ENCODE measurements around the gene UBE4B.
A peak's percentile ranks its signal among the peaks of the same experiment; 100 is the strongest.

UBE4B gene

DNA sequence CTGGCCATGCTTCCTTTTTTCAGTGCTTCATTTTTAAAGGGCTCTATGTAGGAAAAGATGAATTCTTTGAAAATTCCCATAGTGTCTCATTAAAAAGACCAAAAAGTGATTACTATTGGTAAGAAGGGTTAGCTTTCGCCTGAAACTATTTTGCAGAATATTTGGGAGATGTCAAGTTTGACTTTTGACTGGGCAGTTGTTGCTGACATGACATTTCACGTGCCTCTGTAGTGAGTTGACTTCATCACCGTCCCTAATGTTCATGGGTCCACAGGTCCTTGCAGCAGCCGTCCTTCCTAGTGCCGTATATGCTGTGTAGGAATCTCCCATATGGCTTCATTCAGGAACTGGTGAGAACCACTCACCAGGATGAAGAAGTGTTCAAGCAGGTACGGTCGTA lies 88.9 kb downstream of the UBE4B start:
- DNase-seq, result no peak

DNA sequence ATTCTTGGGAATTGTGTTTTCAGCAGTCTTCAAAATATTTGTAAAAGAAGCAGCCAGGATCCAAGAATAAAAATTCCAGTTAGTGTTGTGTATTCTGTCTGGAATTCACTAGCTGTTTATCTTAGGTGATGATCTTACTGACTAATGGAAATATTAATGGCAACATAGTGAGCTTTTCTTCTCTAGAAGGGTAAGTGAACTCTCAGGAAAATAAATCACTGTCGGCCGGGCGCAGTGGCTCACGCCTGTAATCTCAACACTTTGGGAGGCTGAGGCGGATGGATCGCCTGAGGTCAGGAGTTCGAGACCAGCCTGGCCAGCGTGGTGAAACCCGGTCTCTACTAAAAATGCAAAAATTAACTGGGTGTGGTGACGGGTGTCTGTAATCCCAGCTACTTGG lies 90.2 kb downstream of the UBE4B start:
- no peak for DNase-seq

- no peak for DNase-seq
Observed at GRCh38 chr1:10128101-10128765, 95.5 kb downstream of the UBE4B start.

DNA sequence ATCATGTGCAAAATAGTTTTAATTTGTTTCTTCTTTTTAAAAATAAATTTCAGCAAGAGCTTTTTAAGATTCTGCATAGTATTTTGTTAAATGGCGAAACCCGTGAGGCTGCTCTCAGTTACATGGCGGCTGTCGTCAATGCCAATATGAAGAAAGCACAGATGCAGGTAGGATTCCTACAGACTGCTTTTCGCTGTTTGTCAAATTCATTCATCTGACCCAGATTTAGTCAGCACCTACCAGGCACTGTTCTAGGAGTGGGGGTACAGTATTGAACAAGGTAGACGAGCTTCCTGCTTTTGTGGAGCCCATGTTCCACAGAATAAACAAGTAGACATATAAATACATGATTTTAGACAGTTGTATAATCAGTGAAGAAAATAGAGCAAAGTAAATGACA lies 99.6 kb downstream of the UBE4B start:
- no peak for DNase-seq

DNA sequence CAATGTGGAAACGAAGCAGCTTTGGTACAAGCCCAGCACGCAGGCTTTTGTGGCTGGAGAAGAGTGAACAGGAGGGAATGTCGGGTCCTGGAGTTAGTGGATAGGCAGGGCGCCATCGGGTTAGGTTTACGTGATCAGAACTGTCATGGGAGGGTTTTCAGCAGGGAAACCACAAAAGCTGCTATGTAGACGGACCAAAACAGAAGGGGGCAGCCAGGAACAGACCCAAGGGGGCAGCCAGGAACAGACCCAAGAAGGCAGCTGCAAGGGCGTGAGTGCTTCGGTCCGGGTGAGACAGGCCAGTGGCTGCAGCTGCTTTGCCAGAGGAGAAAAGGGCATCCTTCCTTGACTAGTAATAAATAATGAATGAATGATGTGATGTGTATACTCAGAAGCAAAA lies 100.1 kb downstream of the UBE4B start:
- no peak for DNase-seq

DNA sequence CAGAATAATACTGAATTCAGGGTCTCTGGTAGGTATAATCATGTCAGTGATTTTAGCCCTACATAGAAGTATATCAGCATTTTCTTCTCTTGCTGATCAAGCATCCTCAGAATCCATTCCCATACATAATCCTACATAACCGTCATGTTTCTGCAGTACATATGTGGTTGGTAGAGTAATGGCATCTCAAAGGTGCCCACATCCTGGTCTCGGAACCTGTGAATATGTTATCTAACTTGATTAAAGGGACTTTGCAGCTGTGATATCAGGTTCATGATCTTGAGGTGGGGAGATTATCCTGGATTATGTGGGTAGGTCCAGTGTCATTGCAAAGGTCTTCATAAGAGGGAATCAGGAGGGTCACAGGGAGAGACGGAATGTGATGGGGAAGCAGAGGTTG lies 108.2 kb downstream of the UBE4B start:
- DNase-seq, result no peak

DNA sequence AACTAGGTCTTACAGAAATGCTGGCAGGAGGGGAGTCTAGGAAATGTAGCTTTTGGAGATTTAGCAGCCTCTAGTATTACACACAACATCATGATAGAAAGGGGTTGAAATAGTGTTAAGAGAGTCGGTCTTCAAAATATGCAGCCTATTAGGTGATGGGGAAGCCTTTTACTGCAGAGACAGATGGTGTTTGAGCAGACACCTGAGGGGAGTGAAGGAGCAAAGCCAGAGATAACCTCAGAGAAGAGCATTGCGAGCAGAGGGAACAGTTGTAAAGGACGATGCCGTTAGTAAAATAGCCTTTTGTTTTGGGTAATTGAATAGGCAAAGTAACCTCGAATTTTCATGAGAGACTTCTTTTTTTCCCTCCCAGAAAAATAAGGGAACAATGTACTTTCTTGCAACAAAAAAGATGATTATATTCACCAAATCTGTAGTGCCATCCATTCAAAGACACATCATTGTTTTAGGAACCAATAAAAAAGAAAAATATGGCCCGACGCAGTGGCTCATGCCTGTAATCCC lies 111.3 kb downstream of the UBE4B start:
- DNase-seq, result no peak

- DNase-seq, result no peak
Observed at GRCh38 chr1:10146391-10146790, 113.6 kb downstream of the UBE4B start.

DNA sequence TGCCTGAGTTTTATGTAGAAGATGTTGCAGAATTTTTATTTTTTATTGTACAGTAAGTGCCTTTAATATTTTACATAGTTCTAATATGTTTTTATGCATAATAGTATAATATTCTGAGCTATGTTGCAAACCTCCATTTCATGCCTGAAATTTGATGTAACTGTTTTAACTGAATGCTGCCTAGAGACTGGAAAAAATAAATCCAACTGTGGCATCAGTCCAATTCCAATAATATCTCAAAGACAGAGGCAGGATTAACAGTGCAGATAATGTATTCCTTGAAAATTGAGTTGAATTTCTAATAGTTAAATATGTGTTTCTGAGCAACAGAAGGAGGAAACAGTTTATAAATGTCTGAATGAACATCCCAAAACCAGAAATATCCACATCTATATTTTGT lies 116.5 kb downstream of the UBE4B start:
- DNase-seq, result no peak

GRCh38 chr1:10152709-10153284 lies 120.0 kb downstream of the UBE4B start:
- DNase-seq, result peak; percentile 45 to 66 (median 53)

- peak in 1 of 3 donors; percentile 21 for DNase-seq
Observed at GRCh38 chr1:10155087-10155712, 122.4 kb downstream of the UBE4B start.

GRCh38 chr1:10160173-10160572 lies 127.4 kb downstream of the UBE4B start:
- DNase-seq, result no peak

- DNase-seq, result no peak
Observed at GRCh38 chr1:10160907-10161490, 128.2 kb downstream of the UBE4B start.

DNA sequence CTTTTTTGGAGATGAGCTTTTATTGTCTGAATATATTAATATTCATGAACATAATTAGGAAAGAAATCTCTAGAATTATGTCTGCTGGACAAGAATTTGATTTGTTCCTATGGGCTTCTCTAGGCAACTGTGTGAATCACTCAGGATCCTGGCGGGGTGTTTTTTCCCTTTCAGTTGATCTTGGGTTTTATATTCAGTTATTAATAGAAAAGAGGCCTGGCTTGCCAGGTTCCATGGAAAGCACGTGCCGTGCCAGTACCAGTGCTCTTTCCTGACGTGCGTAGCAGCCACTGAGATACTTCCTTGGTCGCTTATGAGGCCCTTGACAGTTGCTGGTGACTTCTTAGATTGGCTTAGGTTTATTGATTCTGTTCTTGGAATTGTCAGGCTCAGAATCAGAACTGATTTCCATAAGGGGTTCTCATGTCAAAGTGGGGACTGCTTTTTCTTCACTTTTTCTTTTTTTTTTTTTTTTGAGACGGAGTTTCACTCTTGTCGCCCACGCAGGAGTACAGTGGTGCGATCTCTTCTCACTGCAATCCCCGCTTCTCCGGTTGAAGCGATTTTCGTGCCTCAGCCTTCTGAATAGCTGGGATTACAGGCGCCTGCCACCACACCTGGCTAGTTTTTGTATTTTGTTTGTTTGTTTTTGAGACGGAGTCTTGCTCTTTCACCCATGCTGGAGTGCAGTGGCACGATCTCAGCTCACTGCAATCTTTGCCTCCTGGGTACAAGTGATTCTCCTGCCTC lies 129.0 kb downstream of the UBE4B start:
- DNase-seq, result no peak

DNA sequence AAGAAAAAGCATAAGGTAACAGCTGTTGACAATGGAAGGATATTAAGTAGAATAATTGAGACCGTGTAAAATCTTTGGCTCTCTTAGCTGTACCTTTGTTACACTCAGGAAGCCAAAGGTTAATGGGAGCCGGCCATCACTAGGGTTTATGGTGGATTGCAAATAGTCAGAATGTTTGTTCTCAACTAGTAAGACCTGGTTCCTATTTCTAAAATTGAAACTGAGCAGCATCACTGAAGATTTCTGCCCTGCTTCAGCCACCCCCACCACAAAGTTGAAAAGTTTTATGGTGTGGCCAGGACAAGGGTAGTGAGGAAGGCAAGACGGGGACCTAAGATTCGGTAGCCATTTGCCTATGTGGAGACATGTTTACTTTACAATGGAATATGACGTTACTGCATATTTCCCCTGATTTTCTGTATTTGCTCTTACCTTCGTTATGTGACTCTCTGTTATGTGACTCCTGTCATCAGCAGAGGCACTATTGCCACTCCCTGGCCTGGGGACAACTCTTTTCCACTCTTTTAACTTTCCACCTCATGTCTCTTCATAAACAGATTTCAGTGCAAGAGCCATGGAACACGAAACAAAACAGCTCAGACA lies 136.3 kb downstream of the UBE4B start:
- no peak for DNase-seq

DNA sequence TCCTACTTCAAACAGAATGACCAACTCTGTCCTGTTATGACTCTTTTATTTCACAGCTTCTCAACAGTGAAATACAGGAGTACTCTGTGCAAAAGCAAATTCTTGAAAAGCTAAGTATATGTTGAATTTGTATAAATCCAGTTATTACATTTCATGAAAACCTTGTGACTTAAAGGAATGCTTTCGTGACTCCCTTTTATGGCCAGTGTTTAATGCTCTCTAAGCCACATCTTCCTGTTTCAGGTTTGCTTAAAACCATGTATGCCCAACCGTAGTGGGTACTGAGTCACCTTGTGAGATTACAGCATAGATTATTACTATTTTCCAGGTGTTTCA lies 137.4 kb downstream of the UBE4B start:
- DNase-seq, result no peak

- DNase-seq, result no peak
Observed at GRCh38 chr1:10171105-10171767, 138.5 kb downstream of the UBE4B start.

DNA sequence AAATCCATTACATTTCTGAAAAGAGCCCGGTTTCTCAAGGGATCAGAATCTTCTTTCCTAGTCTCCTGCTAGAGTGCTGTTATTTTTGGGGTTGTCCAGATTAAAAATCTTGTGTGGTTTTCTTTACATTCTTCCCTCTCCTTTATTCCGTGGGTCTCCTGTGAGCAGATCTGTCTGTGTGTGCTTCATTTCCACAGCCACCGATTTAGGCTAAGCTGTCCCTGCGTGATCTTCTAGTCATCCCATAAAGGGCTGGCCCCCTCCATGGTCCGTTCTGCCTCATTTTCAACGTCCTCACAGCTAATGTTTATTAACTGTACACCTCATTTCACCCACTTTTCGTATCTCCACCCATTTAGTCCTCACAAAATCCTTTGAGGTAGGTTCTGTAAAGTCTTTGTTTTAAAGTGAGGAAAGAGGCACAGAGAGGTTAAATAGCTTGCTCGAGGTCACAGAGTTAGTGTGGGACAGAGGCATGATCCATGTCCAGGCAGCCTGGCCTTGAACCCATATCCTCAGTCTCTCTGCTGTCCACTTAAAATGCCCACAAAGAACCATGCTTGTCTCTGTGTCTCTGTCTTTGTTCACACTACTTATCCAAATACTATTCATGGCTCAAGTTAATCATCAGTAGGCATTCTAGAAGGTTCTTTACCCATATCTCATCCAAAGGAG lies 139.4 kb downstream of the UBE4B start:
- DNase-seq, result no peak

GRCh38 chr1:10173582-10173981 lies 140.8 kb downstream of the UBE4B start:
- DNase-seq, result no peak

DNA sequence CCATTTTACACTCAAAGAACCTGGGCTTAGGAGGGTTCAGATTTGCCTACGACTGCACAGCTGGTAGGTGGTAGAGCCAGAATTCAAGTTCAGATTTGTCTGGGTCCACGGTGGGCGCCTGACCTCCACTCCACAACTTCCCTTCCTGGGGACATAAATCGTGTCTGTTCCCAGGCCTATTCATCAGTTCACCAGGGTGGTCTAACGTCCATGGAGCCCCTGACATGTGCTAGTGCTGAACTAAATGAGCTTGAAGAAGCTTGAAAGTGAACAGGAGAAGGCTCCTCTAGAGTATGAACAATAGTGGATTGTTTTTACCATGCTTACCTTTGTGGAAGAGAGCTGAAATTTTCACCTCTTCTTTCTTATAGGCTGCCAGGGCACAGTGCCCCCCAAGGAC lies 145.1 kb downstream of the UBE4B start:
- DNase-seq, result no peak

- DNase-seq, result no peak
Observed at GRCh38 chr1:10178597-10179405, 146.0 kb downstream of the UBE4B start.

Data from suppressor macrophage treated with lipopolysaccharide for 1 hour (primary cell).